Mucosa of rectum (tissue), 2 donors: ENCODE results near the gene PSMC3IP.
"Not testable (repeated sequence)": the region's sequence is repeated elsewhere in the genome, so short reads cannot be mapped to it uniquely, and the experiment has no call there.

ENCODE experiments used
- H3K27ac ChIP-seq, 2 donors: one replicate each; pipeline ENCODE4 v1.7.0; 2013; ENCODE audit warnings: inconsistent platforms in 2 of 2, low read depth in 2 of 2, low read length in 2 of 2
- H3K27me3 ChIP-seq, 2 donors: one replicate each; pipeline ENCODE4 v1.7.0; 2013; ENCODE audit warnings: low read length in 2 of 2; ENCODE audit not compliant: control insufficient read depth in 2 of 2, insufficient read depth in 2 of 2
- H3K36me3 ChIP-seq, 2 donors: one replicate each; pipeline ENCODE4 v1.7.0; 2013; ENCODE audit warnings: low read length in 2 of 2; ENCODE audit not compliant: control insufficient read depth in 2 of 2, insufficient read depth in 2 of 2
- H3K4me1 ChIP-seq, 2 donors: one replicate each; pipeline ENCODE4 v1.7.0; 2013; ENCODE audit warnings: low read length in 2 of 2, mild to moderate bottlenecking in 1 of 2; ENCODE audit not compliant: control insufficient read depth in 2 of 2, insufficient read depth in 2 of 2
- H3K4me3 ChIP-seq, 2 donors: one replicate each; pipeline ENCODE4 v1.7.0; 2013; ENCODE audit warnings: low read length in 2 of 2
- H3K9ac ChIP-seq, 2 donors: one replicate each; pipeline ENCODE4 v1.7.0; 2013; ENCODE audit warnings: low read length in 2 of 2, low read depth in 1 of 2, mild to moderate bottlenecking in 1 of 2
- H3K9me3 ChIP-seq, 2 donors: one replicate each; pipeline ENCODE4 v1.7.0; 2013; ENCODE audit warnings: low read length in 2 of 2; ENCODE audit not compliant: control insufficient read depth in 2 of 2
- donor health status: healthy.
- donor health status: Normal muscosa, but diverticular disease.

Gene PSMC3IP

GRCh38 chr17:42541041-42541833 lies 36.3 kb downstream of the PSMC3IP start:
- peaks cover 13 to 22% of the 10 kb centered on the region in 2 donors for H3K4me1 ChIP-seq
- H3K27me3 ChIP-seq, result no peaks in the 10 kb centered on the region
- H3K9ac ChIP-seq, result peak overlapping the region; percentile 52 to 54
- H3K9me3 ChIP-seq, result no peaks in the 10 kb centered on the region
- H3K36me3 ChIP-seq, result peaks cover 23% of the 10 kb centered on the region in 2 donors
- peak overlapping the region in 1 of 2 donors; percentile 23 for H3K4me3 ChIP-seq
- peak overlapping the region; percentile 80 to 90 for H3K27ac ChIP-seq

- peaks cover 13 to 26% of the 10 kb centered on the region in 2 donors for H3K4me1 ChIP-seq
- peaks cover 23% of the 10 kb centered on the region in 2 donors for H3K36me3 ChIP-seq
- H3K27ac ChIP-seq, result peak overlapping the region; percentile 80 to 90
- not testable (repeated sequence) for H3K9me3 ChIP-seq, H3K27me3 ChIP-seq, H3K9ac ChIP-seq
- H3K4me3 ChIP-seq, result peak overlapping the region in 1 of 2 donors; percentile 23
These were observed 37.0 kb downstream of the PSMC3IP start for GRCh38 chr17:42540558-42540957.

GRCh38 chr17:42538482-42538881 lies 39.0 kb downstream of the PSMC3IP start:
- H3K36me3 ChIP-seq, result peaks cover 17 to 20% of the 10 kb centered on the region in 2 donors
- no peak overlapping the region for H3K9ac ChIP-seq
- no peak overlapping the region for H3K27ac ChIP-seq
- H3K9me3 ChIP-seq, result no peaks in the 10 kb centered on the region
- no peaks in the 10 kb centered on the region for H3K27me3 ChIP-seq
- no peak overlapping the region for H3K4me3 ChIP-seq
- peaks cover 13 to 30% of the 10 kb centered on the region in 2 donors for H3K4me1 ChIP-seq

- Histone ChIP-seq H3K27ac (no peak overlapping the region), H3K4me1 (peaks cover 13 to 30% of the 10 kb centered on the region in 2 donors), H3K9ac (no peak overlapping the region), H3K9me3 (no peaks in the 10 kb centered on the region), H3K27me3 (no peaks in the 10 kb centered on the region), H3K36me3 (peaks cover 13 to 19% of the 10 kb centered on the region in 2 donors), H3K4me3 (no peak overlapping the region)
These were observed 39.6 kb downstream of the PSMC3IP start for GRCh38 chr17:42537826-42538451.

GRCh38 chr17:42537156-42537805 lies 40.2 kb downstream of the PSMC3IP start:
- H3K4me1 ChIP-seq, result peaks cover 12 to 30% of the 10 kb centered on the region in 2 donors
- H3K9ac ChIP-seq, result peak overlapping the region; percentile 10 to 87
- H3K4me3 ChIP-seq, result peak overlapping the region; percentile 80 to 91
- H3K9me3 ChIP-seq, result no peaks in the 10 kb centered on the region
- peak overlapping the region; percentile 87 to 90 for H3K27ac ChIP-seq
- H3K36me3 ChIP-seq, result peaks cover 13 to 19% of the 10 kb centered on the region in 2 donors
- H3K27me3 ChIP-seq, result no peaks in the 10 kb centered on the region

GRCh38 chr17:42536372-42537155 lies 41.0 kb downstream of the PSMC3IP start:
- H3K27ac ChIP-seq, result peak overlapping the region; percentile 87 to 90
- peak overlapping the region; percentile 10 to 87 for H3K9ac ChIP-seq
- H3K9me3 ChIP-seq, result no peaks in the 10 kb centered on the region
- H3K4me1 ChIP-seq, result peaks cover 11 to 30% of the 10 kb centered on the region in 2 donors
- H3K36me3 ChIP-seq, result peaks cover 13 to 19% of the 10 kb centered on the region in 2 donors
- no peaks in the 10 kb centered on the region for H3K27me3 ChIP-seq
- peak overlapping the region; percentile 80 to 91 for H3K4me3 ChIP-seq

GRCh38 chr17:42536048-42536371 lies 41.5 kb downstream of the PSMC3IP start, which contains the start of gene NAGLU:
Gene NAGLU (plus strand): TSS chr17:42536241. CDS start chr17:42536273, 32 bp downstream.
- peak within 1 kb of the TSS; percentile 80 to 91 for H3K4me3 ChIP-seq
- peaks cover 13 to 29% of the 10 kb centered on the region in 2 donors for H3K4me1 ChIP-seq

GRCh38 chr17:42535155-42536047 lies 42.1 kb downstream of the PSMC3IP start:
- peaks cover 5 to 13% of the 10 kb centered on the region in 2 donors for H3K36me3 ChIP-seq
- H3K27me3 ChIP-seq, result no peaks in the 10 kb centered on the region
- H3K9me3 ChIP-seq, result no peaks in the 10 kb centered on the region
- H3K27ac ChIP-seq, result peak overlapping the region; percentile 87 to 90
- H3K4me3 ChIP-seq, result peak overlapping the region; percentile 80 to 91
- H3K9ac ChIP-seq, result peak overlapping the region; percentile 80 to 87
- H3K4me1 ChIP-seq, result peaks cover 19 to 28% of the 10 kb centered on the region in 2 donors

More at GRCh38 chr17:42536048-42536371, 41.5 kb downstream of the PSMC3IP start, which contains the start of gene NAGLU:
- Histone ChIP-seq H3K9ac (peak within 1 kb of the TSS; percentile 80 to 87), H3K27ac (peak within 1 kb of the TSS; percentile 87 to 90), H3K27me3 (no peaks in the 10 kb centered on the region), H3K36me3 (peaks cover 8 to 16% of the 10 kb centered on the region in 2 donors), H3K9me3 (no peaks in the 10 kb centered on the region)
